ENCODE results near the gene TMEM273.

The TMEM273 gene

DNA sequence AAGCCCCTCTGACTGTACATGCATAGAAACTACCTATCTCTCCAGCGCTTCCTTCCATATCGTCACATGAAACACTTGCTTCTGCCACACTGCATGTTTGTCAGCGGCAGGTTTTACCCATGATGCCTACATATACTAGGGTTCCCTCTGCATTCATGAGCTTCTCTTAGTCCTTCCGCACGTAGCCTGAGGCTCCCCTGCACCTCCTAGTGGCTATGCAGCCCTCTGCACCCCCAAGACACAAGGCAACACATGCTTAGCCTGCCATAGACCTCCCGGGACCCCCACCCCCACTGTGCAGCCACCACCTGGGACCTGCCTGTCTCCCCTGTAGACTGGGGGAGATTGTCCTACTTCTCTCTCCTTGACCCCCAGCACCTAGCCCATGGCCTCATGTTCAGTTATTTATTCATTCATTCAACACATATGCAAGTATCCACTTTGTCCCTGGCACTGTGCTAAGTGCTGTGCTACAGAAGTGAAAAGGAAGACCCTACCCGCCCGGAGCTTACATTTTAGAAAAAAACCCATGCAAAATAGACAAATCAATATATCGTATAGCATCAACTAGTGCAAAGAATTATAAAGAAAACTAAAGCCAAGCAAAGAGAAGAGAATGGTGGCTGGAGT, 23.5 kb downstream of the TMEM273 start:
- DNase-seq (ENCODE audit: low spot score), result peak; percentile 58

DNA sequence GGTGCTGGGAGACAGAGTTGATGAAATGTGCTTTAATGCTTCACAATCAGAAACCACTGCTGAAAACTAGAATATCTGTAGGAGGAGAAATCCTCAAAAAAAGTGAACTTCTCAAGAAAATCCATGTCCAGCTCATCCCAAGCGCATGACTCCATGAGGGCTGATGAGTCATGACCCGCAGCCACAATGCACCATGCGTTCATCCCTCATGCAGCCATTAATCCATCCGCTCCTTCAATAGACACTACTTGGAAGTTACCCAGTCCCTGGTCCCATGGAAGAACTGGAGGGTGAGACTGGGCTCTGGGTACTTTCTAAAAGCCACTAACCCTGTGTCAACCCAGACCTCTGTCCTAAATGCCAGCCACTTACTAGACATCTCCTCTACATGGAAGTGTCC, 24.4 kb downstream of the TMEM273 start:
- no peak for DNase-seq (ENCODE audit: low spot score)

DNA sequence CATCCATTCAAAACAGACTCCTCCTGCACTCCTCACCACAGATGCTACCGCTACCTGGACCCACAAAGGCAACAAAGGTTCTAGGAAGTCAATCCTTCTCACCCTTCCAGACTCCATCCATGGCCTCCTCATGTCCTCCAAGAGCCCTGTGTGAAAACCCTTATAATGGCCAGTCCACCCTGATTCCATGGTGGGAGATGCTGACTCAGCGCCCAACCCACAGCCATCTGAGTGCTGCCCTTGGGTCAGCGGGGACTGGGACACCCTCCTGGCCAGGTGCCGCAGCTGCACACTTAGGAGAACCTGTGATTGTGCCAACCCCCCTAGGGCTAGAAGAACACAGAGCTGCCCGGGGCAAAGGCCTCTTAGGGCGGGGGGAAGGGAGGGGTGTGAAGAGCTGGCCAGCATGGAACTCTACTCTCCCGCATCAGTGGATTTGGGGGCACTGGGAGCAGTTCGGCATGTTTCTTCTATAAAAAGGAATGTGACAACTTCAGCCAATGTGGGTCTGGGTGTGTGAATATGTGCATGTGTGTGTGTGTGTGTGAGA, 25.4 kb downstream of the TMEM273 start:
- DNase-seq (ENCODE audit: low spot score), result no peak

DNA sequence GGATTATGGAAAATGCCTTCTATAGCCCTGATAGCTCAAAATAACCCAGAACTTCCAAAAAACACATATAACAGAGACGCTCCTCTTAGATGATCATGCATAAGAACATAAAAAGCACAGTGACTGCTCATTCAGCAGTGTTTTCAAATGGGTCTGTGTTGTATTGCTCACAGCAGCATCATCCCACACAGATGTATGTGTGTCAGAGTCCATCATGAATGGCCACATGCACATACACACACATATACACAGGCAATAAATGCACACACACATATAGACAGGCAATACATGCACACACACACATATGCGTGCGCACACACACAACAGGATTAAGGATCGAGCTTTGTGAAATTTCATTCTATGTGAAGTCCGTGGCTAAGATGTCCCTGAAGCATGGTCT, 26.1 kb downstream of the TMEM273 start:
- DNase-seq (ENCODE audit: low spot score), result no peak

DNA sequence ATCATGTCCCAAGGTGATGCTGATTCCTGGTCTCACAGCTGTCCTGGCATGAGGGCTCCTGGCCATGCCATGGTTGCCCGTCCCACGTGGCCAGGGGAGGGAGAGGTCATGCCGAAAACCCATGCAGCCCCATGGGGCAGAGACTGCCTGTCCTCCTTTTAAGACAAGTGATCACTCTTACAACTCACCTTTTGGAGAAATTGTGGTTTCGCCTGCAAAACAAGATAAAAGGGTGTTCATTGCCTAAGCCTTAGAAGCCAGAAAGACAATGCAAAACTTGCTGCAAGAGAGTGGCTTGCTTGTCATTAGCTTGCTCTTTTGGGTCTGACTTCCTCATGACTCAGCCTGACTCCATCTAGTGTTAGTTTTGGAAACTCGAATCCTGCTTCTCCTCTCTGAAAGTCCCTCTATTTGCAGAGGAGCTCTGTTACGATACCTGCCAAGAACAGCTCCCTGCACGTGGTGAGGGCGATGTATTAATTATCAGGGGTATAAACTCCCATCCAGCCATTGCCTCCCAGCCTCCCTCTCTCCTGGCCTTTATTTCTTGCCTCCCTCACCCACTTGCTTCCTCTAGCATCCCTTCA, 26.7 kb downstream of the TMEM273 start:
- DNase-seq (ENCODE audit: low spot score), result peak; percentile 72

DNA sequence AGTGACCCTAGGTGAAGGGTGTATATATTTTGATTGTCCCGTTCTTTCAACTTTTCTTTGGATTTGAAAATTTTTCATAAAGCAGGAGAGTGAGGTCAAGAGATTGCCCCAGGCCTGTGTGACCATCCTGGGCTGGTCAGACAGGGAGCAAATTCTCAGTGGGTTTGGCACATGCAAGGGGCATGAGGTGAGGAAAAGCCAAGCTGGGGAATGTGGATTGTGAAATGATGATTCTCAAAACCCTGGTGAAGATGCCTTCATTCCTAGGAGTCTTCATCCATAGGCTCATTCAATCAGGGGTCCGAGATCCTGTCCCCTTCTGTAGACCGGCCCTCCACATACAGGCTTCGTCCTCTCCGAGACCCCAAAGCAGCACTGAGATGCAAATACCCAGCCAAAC, 27.4 kb downstream of the TMEM273 start:
- no peak for DNase-seq (ENCODE audit: low spot score)

DNA sequence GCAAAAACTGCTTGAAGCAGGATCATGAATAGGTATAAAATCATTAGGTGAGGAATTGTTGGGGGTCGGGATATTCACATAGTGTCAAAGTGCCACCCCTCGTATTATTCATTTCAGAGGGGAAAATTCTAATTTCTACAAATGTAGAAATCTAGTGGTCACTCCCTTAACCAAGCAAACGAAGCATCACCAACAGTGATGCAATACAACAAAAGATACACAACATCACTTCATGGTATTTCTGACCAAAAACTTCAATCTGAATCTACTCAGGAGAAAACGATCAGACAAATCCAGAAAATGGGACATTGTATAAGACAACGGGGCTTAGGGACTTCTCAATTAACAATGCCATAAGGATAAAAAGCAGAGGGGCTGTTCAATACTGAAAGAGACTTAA, 28.1 kb downstream of the TMEM273 start:
- DNase-seq (ENCODE audit: low spot score), result no peak

DNA sequence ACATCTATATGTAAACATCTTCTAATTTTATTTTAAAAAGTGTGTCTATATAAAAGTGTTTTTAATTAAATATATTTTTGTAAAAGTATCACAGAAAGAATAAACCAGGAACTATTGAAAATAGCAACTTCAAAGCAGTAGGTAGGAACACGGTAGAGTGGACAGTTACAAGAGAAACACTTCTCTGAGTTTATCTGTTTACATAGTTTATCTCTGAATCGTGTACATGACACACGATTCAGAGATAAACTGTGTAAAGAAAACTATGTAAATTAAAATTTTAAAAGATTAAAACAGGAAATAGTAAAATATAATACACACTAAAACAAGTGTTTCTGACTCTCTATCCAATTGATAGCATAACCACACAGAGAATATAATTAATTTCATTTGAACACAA, 29.3 kb downstream of the TMEM273 start:
- DNase-seq (ENCODE audit: low spot score), result no peak

DNA sequence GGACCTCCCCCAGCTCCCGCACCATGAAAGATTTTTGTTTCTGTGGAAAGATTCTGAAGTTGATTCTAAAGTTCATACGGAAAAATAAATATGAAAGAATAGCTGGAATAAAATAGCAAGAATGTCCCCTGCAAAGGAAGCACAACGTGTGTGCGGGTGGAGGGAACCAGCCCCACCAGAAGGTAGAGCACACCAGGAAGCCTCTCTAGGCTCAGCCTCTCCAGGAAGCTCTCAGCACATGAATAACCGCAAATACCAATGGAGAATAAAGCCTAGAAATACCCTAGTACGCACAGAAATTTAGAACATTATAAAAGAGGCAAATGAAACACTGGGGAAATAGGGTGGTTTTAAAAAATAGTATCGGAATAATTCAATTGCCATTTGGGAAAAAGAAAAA, 29.8 kb downstream of the TMEM273 start:
- no peak for DNase-seq (ENCODE audit: low spot score)

DNA sequence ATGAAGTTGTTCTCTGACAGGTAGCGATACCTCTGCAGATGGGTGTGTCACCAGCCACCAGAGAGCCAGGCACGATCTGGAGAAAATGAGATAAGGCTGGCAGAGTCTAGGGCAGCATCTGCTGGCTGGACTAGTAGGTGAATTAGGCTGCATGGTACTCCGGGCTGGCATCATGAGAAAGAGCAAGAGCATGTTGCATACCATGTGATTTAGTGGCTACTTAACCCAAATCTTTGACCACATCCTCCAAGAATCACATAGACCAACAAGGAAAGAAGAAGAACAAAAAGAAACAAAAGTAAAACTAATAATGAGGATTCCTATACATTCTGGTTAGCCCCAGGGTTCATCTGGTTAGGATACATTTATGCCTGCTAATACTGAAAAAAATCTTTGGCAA, 31.0 kb downstream of the TMEM273 start:
- no peak for DNase-seq (ENCODE audit: low spot score)

DNA sequence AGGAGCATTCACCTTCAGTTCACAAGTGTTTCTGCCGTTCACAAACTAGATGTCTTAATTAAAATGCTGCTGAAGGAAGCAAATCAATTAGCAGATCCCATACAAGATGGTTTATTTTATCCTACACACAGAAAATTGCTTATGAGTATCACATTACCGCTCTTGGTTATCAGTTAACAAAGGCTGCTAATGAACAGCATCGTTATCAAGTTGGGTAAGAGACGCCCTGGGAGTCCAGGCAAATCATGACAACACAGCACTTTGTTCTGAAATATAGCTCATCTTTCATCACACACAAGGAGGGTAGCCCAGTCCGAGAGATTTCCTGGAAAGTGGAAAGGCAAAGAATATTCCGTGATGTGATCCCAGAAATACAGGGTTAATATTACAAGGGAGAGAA, 33.5 kb downstream of the TMEM273 start:
- no peak for DNase-seq (ENCODE audit: low spot score)

DNA sequence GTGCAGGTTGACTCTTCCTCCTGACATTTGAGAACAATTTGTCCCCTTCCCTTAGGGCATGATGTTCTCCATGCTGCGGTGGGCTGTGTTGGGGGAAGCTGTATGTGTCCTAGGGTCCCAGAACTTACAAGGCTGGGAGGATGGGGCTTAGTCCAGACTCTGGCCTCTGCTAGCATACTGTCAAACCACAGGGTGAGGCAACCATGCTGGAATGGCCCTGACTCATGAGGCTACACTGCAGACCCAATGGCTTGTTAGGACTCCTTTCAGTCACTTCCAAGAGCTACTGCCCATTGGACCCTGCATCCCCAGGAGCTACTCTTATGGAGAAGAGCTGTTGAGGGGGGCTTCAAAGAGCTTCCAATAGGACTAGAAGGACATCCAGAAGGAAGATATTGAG, 34.2 kb downstream of the TMEM273 start:
- no peak for DNase-seq (ENCODE audit: low spot score)

DNA sequence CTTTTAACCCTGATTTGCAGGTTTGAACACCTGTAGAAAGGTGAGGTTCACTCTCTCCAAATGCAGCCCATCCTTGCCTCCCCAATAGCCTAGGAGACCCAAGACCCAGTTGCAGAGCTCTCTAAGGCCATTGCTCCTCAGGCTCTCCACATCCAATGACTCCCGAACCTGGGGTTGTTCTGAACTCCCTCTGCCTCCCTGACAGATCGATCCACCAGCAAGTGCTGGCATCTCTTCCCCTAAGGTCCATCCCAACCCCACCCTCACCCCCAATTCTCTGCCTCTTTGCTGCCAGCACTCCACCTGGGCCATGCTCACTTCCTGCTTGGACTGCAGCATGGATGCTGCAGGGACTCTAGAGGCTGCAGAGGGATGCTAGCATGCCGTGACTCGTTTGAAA, 35.1 kb downstream of the TMEM273 start:
- DNase-seq (ENCODE audit: low spot score), result no peak

DNA sequence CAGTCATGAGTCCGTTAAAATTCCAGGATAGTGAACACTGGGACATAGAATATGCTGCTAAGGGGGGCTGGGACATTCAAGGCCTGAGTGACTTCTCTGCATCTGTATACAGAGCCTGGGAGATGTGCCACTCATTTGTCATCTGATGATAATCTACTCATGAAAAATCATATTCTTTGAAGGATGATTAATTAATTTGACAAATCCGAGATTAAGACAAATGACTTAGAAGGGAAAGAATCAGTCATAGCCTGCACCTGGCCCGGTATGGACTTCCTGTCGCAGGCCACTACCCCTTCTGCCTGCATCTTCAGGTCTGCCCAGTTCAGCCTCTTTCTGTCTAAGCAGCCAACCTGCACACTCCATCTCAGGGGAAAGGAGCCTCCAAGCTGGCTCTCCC, 35.5 kb downstream of the TMEM273 start:
- no peak for DNase-seq (ENCODE audit: low spot score)

DNA sequence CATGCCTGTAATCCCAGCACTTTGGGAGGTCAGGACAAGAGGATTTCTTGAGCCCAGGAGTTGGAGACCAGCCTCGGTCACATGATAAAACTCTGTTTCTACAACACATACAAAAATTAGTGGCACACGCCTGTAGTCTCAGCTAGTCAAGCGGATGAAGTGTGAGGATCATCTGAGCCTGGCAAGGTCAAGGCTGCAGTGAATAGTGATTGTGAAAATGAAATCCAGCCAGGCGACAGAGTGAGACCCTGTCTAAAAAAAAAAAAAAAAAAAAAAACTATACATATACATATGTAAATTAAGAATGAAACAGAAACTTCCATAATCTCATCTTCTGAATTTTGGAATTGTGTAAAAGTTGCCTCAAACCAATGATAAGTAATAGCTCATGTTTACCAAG, 36.2 kb downstream of the TMEM273 start:
- DNase-seq (ENCODE audit: low spot score), result no peak

DNA sequence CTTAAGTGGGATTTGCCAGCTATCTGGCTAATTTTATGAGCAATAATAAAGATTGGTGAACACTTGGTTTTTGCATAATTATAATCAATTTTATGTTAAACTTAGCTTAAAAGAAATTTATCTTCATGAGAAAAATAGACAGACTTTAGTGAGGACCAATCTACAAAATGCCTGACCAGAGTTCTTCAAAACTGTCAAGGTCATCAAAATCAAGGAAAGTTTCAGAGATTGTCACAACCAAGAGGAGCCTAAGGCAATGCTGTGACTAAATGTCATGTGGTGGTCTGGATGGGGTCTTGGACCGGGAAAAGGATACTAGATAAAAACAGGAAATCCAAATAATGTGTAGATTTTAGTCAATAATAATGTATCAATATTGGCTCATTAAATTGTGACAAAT, 36.7 kb downstream of the TMEM273 start:
- no peak for DNase-seq (ENCODE audit: low spot score)

DNA sequence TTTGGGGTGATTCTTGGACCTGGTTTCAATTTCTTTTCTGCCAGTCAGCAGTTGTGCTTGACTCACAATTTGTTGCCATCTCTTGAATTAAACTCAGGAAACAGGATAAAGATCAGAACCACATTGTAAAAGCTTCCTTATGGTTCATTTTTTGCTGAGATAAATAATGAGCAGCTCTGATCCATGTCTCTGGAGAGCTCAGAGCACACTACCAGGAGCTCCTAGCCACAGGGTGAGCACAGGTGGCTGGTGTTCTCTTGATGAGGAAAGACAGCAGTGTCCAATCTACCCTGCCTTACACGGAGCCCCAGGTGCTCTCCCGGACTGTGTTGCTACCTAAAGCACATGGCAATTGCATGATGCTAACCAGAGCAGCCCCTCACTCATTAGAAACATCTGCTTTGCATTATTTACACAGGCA, 37.2 kb downstream of the TMEM273 start:
- no peak for DNase-seq (ENCODE audit: low spot score)

DNA sequence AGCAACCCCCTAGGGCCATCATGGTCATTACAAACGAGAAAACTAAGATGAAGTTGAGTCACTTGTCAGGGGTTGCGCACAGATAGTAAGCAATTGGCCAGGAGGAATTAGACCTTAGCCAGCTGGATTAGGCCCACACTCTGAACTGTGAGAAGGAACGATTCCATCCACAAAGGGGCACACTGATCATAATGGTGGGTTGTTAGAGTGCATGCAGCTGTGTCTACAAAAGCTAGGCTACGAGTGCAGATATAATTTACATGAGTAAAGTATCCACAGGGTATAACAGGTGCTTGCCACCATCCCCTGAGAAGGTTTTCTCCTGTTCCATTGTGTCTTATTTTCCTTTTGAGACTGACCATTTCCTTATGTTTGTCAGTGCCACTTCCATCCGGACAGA, 37.8 kb downstream of the TMEM273 start:
- DNase-seq (ENCODE audit: low spot score), result no peak

DNA sequence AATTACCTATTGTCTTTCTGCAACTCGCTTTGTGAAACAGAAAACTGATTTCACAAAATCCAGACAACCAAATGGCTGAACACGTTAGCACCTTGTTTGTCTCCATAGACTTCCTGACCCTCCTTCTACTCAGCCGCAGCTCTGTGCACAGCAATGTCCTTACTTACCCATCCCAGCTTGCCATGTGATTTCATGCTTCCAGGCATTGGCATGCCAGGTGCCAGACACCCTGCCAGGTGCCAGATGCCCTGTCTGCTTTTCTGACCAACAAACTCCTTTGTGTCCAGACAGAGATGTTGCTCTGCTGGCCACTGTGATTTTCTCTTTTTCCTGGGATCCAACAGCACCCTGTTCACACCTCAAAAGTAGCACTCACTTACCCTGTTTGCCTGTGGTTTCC, 38.3 kb downstream of the TMEM273 start:
- no peak for DNase-seq (ENCODE audit: low spot score)

DNA sequence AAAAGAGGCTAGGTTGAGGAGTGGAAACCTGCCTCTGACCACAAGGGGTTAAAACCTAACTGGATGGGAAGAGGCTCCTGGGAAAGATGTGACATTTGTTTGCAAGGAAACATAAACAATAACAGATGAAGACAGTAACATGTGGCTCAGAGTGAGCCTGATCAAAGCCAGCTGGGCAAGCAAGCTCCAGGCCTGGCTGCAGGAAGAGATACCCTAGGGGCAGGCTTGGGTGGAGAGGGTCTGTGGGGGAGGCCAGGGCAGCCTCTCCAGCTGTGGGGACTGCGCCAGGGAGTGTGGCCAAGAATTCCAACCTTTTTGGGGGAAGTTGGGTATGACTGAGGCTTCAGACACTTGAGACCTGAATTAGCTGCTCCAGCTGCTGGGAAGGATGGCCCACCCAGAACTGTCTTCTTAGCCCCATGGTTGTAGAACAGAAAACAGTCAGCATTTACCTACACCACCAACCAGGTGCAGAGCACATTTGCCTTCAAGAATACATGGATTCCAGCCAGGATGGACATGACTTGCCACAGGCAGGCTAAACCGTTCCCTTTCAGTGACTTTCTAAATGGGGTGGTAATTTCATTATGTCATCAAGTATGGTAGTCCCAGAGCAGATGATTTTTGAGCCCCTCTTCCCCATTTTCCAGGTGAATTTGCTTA, 44.0 kb downstream of the TMEM273 start:
- DNase-seq (ENCODE audit: low spot score), result no peak

DNA sequence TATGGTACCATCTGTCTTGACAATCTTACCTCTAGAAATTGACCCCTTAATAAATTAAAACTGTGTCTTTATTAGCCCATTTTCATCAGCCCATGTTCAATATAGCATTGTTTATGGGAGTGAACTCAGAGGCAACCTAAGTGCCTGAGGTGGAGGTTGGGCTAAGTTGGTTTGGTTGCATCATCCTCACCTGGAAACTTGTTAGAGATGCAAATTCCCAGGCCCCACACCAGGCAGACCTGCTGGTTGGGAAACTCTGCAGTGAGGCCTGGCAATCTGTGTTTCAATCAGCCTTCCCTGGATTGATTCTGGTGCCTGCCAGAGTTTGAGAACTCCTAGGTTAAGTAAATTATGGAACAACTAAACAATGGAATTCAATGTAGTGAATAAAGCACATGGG, 44.9 kb downstream of the TMEM273 start:
- DNase-seq (ENCODE audit: low spot score), result no peak

DNA sequence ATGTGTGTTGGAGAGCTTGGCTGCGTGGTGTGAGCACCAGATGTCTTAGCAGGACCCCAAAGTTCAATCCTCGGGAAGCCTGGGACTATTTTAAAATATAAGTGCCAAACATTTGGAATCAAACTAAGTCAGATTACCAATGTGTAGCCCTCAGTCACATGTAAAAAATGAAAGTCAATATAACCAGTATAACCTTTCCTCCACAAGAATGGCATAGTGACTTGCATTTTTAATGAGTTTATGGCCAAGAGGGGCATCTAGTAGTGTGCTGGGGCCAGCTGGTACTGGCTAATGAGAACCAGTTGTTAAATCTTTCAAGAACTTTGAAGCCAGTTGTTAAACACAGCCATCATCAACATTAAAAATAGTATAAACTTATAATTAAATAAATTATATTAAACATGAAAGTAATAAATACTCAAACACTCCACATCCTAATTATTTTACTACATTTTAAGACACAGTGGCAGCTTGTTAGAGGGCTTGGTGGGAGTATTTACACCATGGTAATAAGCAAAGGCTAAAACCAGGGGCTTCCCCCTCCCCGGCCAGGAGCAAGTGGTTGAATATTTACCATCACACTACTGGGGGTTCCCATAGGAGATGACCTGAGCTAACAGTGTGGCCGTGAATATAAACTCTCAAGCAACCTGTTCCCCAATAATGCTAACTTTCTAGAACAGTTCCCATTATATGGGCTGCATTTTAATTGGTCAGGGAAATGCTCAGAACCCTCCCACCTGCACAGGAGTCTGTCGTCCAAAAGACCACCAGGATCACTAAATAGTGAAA, 46.5 kb downstream of the TMEM273 start:
- no peak for DNase-seq (ENCODE audit: low spot score)

Data from Ammon's horn (tissue), 1 donor.